Right forelimb (tissue), 1 donor: ENCODE measurements around the gene ME1.
"Not testable (repeated sequence)": the region's sequence is repeated elsewhere in the genome, so short reads cannot be mapped to it uniquely, and the experiment has no call there.

ENCODE experiments used
- DNase-seq: peaks from one replicate; pipeline ENCODE4 v3.0.0-alpha.2; 2018

ME1 gene

GRCh38 chr6:83343121-83343520 is 87.7 kb downstream of the ME1 start:
- DNase-seq, result no peak

GRCh38 chr6:83341765-83342164 is 89.1 kb downstream of the ME1 start:
- no peak for DNase-seq

GRCh38 chr6:83333916-83334315 is 96.9 kb downstream of the ME1 start:
- not testable (repeated sequence) for DNase-seq

GRCh38 chr6:83333500-83333899 is 97.4 kb downstream of the ME1 start:
- DNase-seq, result no peak

GRCh38 chr6:83314693-83315092 is 116.2 kb downstream of the ME1 start:
- no peak for DNase-seq

GRCh38 chr6:83313882-83314281 is 117.0 kb downstream of the ME1 start:
- no peak for DNase-seq

GRCh38 chr6:83311231-83311630 is 119.6 kb downstream of the ME1 start:
- no peak for DNase-seq

GRCh38 chr6:83310046-83310445 is 120.8 kb downstream of the ME1 start:
- DNase-seq, result no peak

GRCh38 chr6:83309344-83309743 is 121.5 kb downstream of the ME1 start:
- no peak for DNase-seq

- DNase-seq, result no peak
These were observed 122.0 kb downstream of the ME1 start for GRCh38 chr6:83308833-83309232.

- no peak for DNase-seq
These were observed 123.0 kb downstream of the ME1 start for GRCh38 chr6:83307849-83308248.

GRCh38 chr6:83303426-83303825 is 127.4 kb downstream of the ME1 start:
- DNase-seq, result no peak

- DNase-seq, result no peak
These were observed 136.2 kb downstream of the ME1 start for GRCh38 chr6:83294676-83295075.

- DNase-seq, result no peak
These were observed 137.7 kb downstream of the ME1 start for GRCh38 chr6:83292900-83293843.

GRCh38 chr6:83287298-83287697 is 143.6 kb downstream of the ME1 start:
- DNase-seq, result not testable (repeated sequence)

GRCh38 chr6:83285917-83286316 is 144.9 kb downstream of the ME1 start:
- DNase-seq, result no peak

- DNase-seq, result no peak
These were observed 157.3 kb downstream of the ME1 start for GRCh38 chr6:83273596-83273995.

- no peak for DNase-seq
These were observed 159.7 kb downstream of the ME1 start for GRCh38 chr6:83270971-83271719.

GRCh38 chr6:83265384-83265783 is 165.5 kb downstream of the ME1 start:
- DNase-seq, result no peak

- no peak for DNase-seq
These were observed 170.3 kb downstream of the ME1 start for GRCh38 chr6:83260577-83260976.

GRCh38 chr6:83258517-83258916 is 172.3 kb downstream of the ME1 start:
- no peak for DNase-seq

GRCh38 chr6:83257791-83258190 is 173.1 kb downstream of the ME1 start:
- no peak for DNase-seq

GRCh38 chr6:83256719-83257118 is 174.1 kb downstream of the ME1 start:
- not testable (repeated sequence) for DNase-seq

- DNase-seq, result no peak
These were observed 178.1 kb downstream of the ME1 start for GRCh38 chr6:83252719-83253118.
